Superior temporal gyrus (tissue), 1 donor: Measurements from ENCODE around the gene HAGHL.
A peak's percentile ranks its signal among the peaks of the same experiment; 100 is the strongest.

Experiments
- DNase-seq: peaks from one replicate; pipeline ENCODE4 v3.0.0-alpha.2; 2016; ENCODE audit errors: extremely low spot score

HAGHL gene

DNA sequence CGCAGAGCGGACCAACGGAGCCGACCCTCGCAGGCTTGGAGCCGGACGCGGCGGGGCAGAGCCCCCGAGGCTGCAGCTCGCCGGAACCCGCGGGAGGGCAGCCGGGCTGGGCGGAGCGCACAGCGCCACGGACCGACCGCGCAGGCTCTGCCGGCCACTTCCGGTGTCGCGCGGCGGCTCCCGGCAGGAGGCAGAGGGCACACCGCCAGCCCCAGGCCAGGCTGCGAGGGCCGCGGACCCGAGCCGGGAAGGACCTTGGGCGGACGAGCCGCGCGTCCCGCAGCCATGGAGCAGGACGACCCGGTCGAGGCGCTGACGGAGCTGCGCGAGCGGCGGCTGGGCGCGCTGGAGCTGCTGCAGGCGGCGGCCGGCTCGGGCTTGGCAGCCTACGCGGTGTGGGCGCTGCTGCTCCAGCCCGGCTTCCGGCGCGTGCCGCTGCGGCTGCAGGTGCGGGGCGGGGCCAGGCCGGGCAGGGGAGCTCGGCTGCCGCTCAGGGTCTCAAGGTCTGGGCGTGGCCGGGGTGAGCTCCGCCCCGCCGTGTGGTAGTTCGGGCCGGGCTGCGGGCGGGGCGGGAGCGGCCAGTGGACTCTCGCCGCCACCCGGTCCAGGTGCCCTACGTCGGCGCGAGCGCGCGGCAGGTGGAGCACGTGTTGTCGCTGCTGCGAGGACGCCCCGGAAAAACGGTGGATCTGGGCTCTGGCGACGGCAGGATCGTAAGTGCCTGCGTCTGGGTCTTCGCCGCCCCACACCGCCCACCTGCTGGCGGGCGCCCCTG, 5.7 kb upstream of the HAGHL start, which contains the start of gene ANTKMT:
TSS of gene ANTKMT (plus strand) at position 157 of the 775 bp plus-strand sequence. CDS start at position 286, 129 bp downstream.
- peak; percentile 76 for DNase-seq

DNA sequence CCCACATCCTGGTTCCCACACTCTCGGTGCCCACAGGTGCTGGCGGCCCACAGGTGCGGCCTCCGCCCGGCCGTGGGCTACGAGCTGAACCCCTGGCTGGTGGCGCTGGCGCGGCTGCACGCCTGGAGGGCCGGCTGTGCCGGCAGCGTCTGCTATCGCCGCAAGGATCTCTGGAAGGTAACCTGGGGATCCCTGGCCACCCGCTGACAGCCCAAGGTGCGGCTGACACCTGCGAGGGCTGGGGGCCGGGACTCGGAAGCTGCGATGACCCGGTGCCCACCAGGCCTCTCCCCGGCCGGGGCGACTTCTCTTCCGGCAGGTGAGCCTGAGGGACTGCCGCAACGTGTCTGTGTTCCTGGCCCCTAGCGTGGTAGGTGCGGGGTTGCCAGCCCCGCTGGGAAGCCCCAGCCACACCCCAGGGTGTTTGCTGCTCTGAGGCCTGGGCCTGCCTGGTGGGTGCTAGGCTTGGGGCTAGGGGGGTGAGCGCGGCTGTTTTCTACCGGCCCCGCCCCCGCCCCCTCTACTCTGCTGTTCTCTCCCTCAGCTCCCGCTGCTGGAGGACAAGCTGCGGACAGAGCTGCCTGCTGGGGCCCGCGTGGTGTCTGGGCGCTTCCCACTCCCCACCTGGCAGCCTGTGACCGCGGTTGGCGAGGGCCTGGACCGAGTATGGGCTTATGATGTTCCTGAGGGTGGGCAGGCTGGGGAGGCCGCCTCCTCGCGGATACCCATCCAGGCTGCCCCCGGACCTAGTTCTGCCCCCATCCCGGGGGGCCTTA, 5.0 kb upstream of the HAGHL start:
- DNase-seq = no peak

DNA sequence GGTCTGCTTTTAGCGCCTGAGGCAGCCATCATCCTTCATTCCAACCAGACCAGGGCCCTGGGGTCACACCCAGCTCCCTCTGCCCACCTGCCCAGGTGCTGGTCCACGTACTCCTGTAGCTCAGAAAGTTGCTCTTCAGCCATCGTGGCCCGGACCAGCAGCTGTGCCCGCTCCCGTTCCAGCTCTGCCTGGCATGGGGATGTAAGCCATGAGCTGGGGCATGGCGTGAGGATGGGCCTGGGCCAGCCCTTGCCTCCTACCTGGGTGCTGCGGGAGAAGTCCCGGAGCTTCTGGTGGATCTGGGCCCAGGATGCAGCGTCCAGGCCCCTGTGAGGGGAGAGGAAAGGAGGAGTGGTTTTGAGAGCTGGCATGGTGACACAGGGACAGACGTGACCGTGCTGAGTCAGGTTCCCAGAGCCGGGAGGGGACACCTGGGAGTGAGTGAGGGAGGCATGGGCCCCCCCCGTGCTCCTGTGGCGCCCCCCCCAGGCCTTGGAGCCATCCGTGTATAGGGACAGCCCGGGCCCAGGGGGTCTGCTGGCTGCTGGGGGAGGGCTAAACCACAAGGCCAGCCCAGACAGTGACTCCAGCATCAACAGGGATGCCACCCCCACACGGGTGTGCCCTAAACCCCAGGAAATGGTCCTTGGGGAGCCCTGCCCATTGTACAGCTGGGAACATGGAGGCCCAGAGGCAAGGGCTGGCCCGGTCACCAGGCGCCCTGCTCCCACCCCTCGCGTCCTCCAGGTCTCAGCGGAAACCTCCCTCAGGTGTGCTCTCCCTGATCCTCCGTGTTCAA, 3.9 kb upstream of the HAGHL start:
- no peak for DNase-seq

DNA sequence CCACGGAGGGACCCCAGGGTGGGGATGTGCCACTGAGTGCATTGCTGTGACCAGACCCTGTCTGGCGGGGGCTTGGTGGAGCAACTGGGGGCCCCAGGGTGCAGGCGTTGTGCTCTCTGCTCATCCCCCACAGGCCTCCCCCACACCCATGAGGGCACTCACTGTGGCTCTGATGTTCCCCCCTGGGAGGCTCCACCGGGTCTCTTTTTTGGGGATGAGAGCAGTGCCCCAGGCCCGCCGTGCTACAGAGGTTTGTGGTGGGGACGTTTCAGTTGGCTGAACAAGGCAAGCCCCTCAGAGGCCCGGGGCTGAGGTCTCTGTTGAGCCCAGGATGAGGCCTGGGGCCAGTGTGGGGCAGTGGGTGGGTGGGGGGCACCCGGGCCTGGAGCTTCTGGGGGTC, 3.2 kb upstream of the HAGHL start:
- no peak for DNase-seq

DNA sequence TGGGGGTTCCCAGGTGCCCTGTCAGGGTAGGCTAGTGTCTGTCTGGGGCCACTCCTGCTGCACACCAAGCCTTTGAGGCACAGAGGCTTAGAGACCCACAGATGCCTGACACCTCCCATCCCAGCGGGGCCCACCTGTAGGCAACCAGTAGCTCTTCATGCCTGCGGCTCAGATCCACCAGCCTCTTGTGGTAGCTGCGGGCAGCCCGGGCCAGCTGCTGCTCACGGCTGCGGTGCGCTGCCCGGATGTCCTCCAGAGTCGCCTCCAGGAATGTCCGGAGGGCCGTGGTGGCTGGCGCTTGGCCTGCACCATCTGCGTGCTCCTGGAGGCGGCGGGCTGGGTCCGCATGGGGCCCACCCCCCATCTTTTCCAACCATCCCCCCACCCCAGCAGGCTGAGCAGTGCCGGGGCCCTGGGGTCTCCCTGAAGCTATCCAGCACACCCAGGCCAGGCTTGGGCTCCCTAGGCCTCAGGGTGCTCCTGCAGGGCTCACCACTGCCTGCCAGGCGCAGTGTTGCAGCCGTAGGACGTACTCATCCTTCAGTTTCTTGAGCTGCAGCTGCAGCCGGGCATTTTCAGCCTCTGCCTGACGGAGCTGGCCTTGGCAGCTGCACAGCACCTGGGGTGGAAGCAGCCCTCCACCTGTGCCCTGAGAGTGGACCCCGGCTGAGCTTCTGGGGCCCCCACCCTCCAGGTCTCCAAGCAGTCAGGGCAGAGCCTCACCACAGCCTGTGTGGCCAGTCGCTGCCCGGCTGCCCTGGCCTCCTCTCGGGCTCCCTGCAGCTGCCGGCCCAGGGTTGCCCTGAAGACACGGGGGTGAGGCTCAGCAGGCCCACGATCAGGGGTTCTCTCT, 2.5 kb upstream of the HAGHL start:
- DNase-seq = peak; percentile 6

DNA sequence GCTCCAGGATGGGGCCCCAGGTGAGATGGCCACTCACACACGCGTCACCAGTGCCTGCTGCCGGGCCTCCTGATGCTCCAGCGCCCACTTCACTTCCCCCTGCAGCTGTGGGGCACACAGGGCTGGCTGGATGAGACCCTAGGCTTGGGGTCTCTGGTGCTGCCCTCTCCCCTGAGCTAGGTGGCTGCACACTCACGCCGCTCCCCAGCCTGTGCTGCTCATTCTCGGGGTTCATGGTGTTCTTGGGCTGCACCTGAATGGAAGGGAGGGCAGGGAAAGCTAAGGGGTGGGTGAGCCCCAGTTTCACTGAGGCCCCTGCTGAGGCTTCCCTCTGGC, 1.9 kb upstream of the HAGHL start:
- no peak for DNase-seq

DNA sequence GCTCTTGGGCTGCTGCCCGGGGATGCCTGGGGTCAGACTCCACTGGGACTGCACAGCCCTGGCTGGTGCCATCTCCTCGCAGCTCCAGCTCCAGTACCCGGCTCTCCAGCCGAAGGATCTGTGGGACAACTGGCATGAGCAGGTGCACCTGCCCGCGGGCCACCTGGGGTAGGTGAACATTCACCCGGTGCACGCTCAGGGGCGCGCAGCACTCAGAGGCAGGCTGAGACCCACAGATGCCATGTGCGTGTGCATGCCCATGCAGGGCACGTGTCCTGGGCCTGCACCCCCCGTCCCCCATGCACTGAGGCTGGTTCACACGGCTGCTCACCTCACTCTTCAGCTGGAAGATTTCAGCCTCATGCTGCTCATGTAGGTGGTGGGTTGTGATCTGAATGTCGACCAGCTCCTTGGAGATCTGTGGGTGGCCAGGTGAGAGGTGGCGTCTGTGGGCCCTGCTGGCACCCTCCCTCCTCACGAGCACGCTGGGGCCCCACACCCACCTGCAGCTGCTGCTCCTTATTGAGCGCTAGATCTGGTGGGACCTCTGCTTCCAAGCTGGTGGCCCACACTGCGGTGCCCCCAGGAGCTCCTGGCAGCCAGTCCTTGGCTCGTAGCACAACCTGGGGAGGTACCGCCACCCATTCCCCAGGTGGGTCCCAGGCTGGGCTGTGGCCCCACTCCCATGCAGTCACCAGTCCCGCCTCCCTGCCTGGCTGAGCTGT, 1.3 kb upstream of the HAGHL start:
- DNase-seq = peak; percentile 6

DNA sequence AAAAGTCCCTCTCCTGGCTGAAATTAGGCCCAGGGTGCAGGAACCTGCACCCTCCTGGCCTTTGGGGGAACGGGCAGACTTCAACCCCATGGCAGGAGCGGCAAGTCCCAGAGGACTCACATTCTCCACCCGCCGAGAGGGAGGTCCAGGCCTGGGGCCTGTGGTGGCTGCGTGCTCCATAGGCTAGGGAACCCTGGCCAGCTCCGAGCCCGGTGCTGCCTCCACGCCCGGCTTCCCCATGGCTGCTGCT, 793 bp upstream of the HAGHL start:
- no peak for DNase-seq

DNA sequence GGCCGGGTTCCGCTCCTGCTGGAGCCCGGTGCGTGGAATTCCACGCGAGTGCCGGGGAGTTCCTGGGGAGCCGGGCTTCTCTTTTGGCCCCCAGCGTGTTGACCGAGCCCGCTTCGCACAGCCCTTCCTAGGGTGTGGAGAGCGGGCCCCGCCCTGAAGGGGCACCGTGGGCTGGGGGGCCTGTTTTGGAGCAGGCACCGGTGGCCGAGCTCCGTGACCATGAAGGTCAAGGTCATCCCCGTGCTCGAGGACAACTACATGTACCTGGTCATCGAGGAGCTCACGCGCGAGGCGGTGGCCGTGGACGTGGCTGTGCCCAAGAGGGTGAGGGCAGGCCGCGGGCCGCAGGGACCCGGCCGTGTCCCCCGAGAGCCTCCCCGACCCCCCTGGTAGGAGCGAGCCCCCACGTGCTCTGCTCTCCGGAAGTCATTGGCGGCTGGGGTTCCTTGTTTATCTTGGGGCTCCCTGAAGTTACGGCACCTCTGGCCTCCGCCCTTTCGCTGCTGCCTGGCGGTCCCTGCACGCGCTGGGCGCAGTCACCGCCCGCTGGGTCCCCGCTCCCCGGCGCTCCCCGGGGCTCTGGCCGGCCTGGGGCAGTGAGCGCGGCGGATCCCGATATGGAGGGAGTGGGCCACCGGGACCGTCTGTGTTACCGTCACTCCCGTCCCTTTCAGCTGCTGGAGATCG, 528 bp downstream of the HAGHL start:
- peak; percentile 8 for DNase-seq

DNA sequence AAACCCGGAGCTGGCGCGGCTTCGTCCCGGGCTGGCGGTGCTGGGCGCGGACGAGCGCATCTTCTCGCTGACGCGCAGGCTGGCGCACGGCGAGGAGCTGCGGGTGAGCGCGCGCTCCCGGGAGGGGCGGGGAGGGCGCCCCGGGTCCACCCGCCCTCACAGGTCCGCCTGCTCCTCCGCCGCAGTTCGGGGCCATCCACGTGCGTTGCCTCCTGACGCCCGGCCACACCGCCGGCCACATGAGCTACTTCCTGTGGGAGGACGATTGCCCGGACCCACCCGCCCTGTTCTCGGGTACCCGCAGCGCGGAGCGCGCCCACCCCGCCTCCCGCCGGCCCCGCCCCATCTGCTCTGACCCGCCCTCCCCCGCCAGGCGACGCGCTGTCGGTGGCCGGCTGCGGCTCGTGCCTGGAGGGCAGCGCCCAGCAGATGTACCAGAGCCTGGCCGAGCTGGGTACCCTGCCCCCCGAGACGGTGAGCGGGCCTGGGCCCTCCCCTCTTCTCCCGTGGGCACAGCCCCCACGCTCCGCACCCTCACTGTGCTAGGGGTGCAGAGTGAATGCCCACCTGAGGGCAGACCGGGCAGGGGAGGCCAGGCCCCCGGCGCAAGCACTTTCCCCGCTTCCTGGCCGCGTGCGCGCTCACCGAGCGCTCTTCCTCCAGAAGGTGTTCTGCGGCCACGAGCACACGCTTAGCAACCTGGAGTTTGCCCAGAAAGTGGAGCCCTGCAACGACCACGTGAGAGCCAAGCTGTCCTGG, 1.4 kb downstream of the HAGHL start:
- DNase-seq = peak; percentile 40

DNA sequence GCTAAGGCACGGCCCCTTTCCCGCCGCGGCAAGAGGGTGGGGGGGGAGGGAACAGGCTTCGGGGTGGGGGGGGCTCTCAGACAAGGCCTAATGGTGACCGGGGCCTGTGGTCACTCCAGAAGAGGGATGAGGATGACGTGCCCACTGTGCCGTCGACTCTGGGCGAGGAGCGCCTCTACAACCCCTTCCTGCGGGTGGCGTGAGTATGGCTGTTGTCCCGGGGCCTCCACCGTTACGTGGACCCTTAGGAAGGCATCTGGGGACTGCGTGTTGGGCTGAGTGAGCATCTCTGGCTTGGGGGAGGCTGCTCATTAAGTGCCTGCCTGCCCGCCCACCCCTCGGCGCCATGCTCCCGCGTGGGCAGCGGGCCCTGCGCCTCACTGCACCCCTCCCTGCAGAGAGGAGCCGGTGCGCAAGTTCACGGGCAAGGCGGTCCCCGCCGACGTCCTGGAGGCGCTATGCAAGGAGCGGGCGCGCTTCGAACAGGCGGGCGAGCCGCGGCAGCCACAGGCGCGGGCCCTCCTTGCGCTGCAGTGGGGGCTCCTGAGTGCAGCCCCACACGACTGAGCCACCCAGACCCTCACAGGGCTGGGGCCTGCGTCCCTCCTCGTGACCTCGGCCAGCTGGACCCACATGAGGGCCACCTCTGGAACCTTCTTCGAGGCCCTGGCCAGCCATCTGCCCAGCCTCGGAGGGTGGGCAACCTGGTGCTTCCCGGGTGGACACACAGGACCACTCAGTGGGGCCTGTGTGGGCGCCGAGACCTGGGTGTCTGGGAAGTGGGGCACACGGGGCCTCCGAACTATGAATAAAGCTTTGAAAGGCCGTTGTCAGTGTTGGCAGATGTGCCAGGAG, 2.2 kb downstream of the HAGHL start:
- DNase-seq = peak; percentile 7

DNA sequence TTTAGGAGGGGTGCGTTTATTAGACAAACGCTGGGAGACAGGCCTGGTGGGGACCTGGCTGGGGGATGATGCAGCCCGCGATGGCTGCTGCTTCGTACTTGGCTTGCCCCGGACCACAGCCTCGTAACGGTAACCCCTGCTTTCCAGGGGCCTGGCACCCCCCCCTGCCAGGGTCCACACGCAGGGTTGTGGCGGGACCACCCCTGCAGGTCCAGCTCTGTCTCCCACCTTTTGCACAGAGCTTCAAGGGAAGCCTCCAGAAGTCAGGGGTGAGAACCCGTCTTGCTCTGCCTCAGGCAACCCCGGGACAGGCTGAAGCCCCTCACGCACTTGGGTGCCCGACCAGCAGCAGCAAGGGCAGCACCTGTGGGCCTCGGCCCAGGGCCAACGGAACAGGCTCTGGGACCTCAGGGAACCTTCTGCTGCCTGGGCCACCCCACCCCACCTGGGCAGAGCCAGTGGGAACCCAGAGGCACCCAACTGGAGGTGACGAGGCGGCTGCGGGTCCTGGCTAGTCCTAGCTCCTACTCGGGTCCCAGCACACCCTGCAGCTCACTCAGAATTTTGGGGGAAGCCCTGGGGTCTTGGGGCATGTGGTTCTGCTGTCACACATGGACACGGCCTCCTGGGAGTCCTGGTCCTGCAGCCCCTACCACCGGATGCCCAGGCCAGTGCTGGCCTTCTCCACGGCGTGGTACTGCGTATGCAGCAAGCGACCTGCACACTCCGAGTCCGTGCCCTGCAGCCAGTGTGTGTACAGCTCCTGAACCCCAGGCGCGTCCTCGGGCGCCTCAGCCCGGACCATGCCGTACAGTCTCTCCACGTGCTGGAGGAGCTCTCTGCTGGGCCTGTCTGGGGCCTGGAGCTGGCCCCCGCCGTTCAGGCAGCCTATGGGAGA, 3.1 kb downstream of the HAGHL start:
- no peak for DNase-seq

DNA sequence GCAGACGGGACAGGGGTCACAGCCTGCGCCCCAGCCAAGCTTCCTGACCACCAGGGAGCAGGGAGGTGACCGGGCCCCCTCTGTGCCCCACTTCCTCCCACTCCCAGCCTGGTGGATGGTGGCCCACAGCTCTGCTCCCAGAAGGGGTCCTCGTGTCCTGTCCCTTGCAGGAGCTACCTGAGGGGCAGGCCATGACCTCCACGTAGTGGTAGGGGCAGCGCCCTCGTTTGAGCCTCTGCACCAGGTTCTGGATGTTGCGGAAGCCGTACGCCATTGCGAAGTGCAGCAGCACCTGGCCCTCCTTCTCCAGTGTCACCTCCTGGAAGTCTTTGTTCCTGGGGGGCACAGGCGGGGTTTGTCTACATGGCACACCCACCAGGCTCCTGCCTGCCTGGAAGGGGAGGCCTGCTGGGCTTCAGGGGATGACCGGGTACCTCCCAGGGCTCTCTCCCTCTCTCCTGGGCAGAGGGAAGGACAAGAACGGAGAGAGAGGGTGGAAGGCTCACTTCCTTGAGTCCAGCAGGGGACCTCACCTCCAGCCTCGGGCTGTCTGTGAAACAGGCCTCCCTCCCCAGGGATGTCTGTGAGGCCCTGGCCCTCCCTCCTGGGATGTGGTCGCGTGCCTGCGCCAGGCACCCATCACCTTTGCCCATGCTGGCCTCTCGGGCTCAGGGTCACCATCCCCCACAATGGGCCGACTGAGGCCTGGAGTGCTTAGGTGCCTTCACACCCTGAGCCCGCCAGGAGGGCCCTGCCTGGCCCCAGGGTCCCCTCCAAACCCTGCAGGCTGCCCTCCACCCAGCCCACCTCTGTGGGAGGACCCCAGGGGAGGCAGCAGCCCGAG, 4.0 kb downstream of the HAGHL start:
- DNase-seq = no peak

DNA sequence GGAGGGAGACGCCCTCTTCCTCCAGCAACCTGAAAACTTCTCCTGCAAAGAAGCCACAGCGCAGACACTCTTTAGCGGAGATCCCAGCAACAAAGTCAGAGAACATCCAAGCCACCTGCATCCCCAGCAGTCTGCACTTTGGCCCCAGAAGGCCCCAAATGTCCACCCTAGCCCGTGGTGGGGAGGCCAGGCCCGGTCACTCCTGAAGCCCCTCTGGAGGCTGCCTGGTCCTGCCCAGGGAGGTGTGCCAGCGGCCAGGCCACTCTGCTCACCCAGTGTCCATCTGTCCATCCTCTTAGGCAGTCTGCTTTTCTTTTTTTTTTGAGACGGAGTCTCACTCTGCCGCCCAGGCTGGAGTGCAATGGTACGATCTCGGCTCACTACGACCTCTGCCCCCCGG, 5.4 kb downstream of the HAGHL start:
- no peak for DNase-seq

DNA sequence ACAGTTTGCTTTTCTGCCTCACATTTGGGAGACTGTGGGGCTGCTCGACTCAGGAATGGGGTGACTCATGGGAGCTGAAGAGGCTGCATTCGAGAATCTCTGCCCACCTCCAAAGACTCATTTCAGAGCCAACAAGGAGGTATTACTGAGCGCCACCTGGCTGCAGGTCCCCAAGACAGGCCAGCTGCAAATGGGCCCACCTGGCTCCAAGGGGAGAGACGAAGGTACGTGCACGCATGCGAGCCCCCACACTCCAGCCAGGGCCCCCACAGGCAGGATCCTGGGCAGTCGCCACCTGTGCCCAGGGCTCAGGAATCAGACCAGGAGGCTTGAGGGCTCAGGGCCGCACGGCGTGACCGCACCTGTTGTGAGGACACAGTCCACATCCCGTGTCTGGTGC, 6.0 kb downstream of the HAGHL start:
- no peak for DNase-seq

DNA sequence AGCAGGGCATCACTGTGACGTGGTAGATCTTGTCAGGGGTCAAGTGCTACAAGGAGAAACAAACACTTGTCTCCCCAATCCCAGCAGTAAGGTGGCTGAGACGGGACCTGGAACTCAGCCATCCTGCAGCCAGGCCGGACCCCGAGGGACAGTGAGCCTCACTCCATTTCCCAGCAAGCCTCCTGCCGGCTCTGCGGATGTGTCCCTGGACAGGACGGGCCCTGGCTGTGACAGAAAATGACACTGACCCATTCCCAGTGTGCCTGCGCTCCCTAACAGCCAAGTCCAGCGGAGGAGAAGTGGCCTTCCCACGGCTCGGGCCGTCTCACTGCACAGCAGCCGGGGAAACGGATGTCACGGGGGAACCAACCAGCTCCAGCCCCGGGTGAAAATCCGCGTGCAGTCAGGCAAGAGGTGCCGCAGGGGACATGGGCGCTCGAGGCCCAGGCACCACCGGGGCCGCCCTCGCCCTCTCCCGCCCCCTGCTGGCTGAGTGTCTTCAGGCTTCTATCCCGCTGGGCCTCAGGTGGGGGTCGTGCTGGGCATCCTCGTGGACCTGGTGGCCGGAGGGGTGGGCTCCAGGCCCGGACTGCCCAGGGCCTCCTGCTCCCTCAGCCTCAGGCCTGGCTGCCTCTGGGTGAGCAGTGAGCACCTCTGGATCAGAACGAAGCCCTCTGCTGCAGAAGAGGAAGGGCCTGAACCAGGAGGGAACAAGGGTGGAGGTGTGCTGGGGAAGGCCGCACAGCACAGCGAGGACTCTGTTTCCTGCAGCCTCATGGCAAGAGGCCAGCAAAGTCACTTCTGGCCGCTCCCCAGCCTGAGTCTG, 6.7 kb downstream of the HAGHL start:
- DNase-seq = no peak
